Naive thymus-derived CD4-positive, alpha-beta T cell (primary cell): ENCODE results near the gene TRAPPC14. TPM values are rescaled to one million over a fixed set of nuclear protein-coding genes. Genes with fewer than 3 reads are reported as not detected.
A peak's percentile ranks its signal among the peaks of the same experiment; 100 is the strongest.

Experiments
- ATAC-seq: fragments of 150-1000 bp; cut with Tn5 transposase; 2 replicates; pipeline ENCODE4 v1.10.0; 2021; ENCODE audit warnings: mild to moderate bottlenecking, moderate library complexity
- CTCF ChIA-PET: fragments of 350-600 bp; sonication (Branson Sonifier 250); formaldehyde crosslinking; loops from one replicate; lab custom pipeline; 2021; ENCODE audit warnings: antibody characterized with exemption; lab: Charles Lee
- POLR2A ChIA-PET: fragments of 350-600 bp; sonication (Branson Sonifier 250); formaldehyde crosslinking; loops from one replicate; lab custom pipeline; 2021; ENCODE audit warnings: antibody characterized with exemption, inconsistent platforms; lab: Charles Lee
- DNase-seq, 9 donors: peaks; one replicate each; pipeline versions ENCODE4 v3.0.0 to v3.0.0-alpha.2; 2020 to 2022; ENCODE audit warnings: mixed read lengths in 1 of 9
- H3K27ac ChIP-seq: one replicate; pipeline ENCODE4 v1.7.0; 2013; ENCODE audit warnings: mild to moderate bottlenecking, low read depth, low read length, moderate library complexity
- H3K27me3 ChIP-seq, 2 donors: one replicate each; pipeline ENCODE4 v1.7.0; 2013; ENCODE audit warnings: low read length in 2 of 2, mild to moderate bottlenecking in 2 of 2, moderate library complexity in 2 of 2; ENCODE audit not compliant: control insufficient read depth in 2 of 2, insufficient read depth in 2 of 2
- H3K36me3 ChIP-seq, 3 experiments: 1 replicate in 2 of 3; 2 replicates in 1 of 3; pipeline ENCODE4 v1.7.0; 2013; ENCODE audit warnings: low read length in 3 of 3, mild to moderate bottlenecking in 3 of 3, moderate library complexity in 1 of 3; ENCODE audit not compliant: insufficient read depth in 3 of 3, control insufficient read depth in 2 of 3
- H3K4me1 ChIP-seq, 2 donors: one replicate each; pipeline ENCODE4 v1.7.0; 2013; ENCODE audit warnings: low read length in 2 of 2, mild to moderate bottlenecking in 2 of 2, moderate library complexity in 1 of 2; ENCODE audit not compliant: control insufficient read depth in 2 of 2, insufficient read depth in 2 of 2
- H3K4me3 ChIP-seq: 2 replicates; pipeline ENCODE4 v1.7.0; 2013; ENCODE audit warnings: mild to moderate bottlenecking, low read length
- H3K9me3 ChIP-seq, 3 experiments: 1 replicate in 2 of 3; 2 replicates in 1 of 3; pipeline ENCODE4 v1.7.0; 2013; ENCODE audit warnings: low read length in 3 of 3; ENCODE audit not compliant: control insufficient read depth in 2 of 3
- H3K27ac Mint-ChIP-seq, 9 donors: one replicate each; pipeline ENCODE4 v1.8.0; 2020 to 2022; ENCODE audit warnings: mixed read lengths in 9 of 9, mild to moderate bottlenecking in 8 of 9, moderate library complexity in 5 of 9, inconsistent platforms in 2 of 9
- H3K27me3 Mint-ChIP-seq, 5 donors: one replicate each; pipeline ENCODE4 v1.8.0; 2021 to 2022; ENCODE audit warnings: mixed read lengths in 5 of 5, mild to moderate bottlenecking in 1 of 5
- H3K36me3 Mint-ChIP-seq, 5 donors: one replicate each; pipeline ENCODE4 v1.8.0; 2020 to 2022; ENCODE audit warnings: mixed read lengths in 5 of 5, mild to moderate bottlenecking in 3 of 5, inconsistent platforms in 1 of 5
- H3K4me1 Mint-ChIP-seq, 7 donors: one replicate each; pipeline ENCODE4 v1.8.0; 2020 to 2022; ENCODE audit warnings: mixed read lengths in 7 of 7, mild to moderate bottlenecking in 3 of 7, inconsistent platforms in 1 of 7
- H3K4me3 Mint-ChIP-seq, 10 donors: one replicate each; pipeline ENCODE4 v1.8.0; 2020 to 2022; ENCODE audit warnings: mild to moderate bottlenecking in 10 of 10, mixed read lengths in 10 of 10, moderate library complexity in 6 of 10, inconsistent platforms in 2 of 10
- H3K9me3 Mint-ChIP-seq, 11 donors: one replicate each; pipeline ENCODE4 v1.8.0; 2020 to 2022; ENCODE audit warnings: mixed read lengths in 11 of 11, mild to moderate bottlenecking in 4 of 11, inconsistent platforms in 1 of 11, moderate library complexity in 1 of 11
- intact Hi-C, 2 donors: fragments of 100-400 bp; cut with micrococcal nuclease; formaldehyde crosslinking; loops; one replicate each; pipeline ENCODE4 v1.15.1; 2023
- polyA plus RNA-seq, 2 donors: library from polyadenylated mRNA; unstranded; fragments of 300-500 nt; fragmentation: Illumina TruSeq; gene quantifications; one replicate each; pipeline ENCODE4 v1.2.3, GENCODE V29; 2021
- total RNA-seq, 6 experiments: library from RNA in 5 of 6; stranded (reverse) in 5 of 6; gene quantifications; 1 replicate in 5 of 6; 2 replicates in 1 of 6; pipeline ENCODE4 v1.2.3 and lab custom pipeline; 2021 to 2026

TRAPPC14 gene
- total and polyA plus RNA-seq, 7 experiments from 2014 or later, result 3.2 to 102 (median 63.8) TPM

DNA sequence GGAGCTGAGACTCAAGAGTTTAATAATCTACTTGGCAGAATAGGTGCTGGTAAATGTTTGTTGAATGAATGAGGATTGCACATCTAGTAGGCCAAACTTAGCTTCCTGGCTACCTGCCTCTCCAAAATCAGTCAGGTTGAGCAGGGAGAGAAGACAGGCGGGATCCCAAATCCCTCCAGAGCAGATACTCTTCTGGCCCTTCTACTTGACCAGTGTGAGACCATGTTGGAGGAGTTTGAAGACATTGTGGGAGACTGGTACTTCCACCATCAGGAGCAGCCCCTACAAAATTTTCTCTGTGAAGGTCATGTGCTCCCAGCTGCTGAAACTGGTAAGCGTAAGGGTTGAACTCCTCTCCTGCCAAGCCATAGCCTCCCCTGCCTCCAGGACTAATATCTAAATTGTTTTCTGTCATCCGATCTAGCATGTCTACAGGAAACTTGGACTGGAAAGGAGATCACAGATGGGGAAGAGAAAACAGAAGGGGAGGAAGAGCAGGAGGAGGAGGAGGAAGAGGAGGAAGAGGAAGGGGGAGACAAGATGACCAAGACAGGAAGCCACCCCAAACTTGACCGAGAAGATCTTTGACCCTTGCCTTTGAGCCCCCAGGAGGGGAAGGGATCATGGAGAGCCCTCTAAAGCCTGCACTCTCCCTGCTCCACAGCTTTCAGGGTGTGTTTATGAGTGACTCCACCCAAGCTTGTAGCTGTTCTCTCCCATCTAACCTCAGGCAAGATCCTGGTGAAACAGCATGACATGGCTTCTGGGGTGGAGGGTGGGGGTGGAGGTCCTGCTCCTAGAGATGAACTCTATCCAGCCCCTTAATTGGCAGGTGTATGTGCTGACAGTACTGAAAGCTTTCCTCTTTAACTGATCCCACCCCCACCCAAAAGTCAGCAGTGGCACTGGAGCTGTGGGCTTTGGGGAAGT is 34.0 kb downstream of the TRAPPC14 start:
- POLR2A ChIA-PET, result interaction anchor here (0.6 to 7.6 kb wide), 17 partner anchors 11 to 304 kb away, joined by 3 to 107 read pairs (median 4); partner anchors contain the start of genes AP4M1, GJC3, LAMTOR4 and MCM7
- peak overlapping the region; percentile 5 to 99 (median 82) for H3K27ac Mint-ChIP-seq
- Histone ChIP-seq H3K4me3 (no peak overlapping the region), H3K36me3 (peaks cover 0 to 37% (median 0%) of the 10 kb centered on the region in 3 experiments), H3K9me3 (no peaks in the 10 kb centered on the region), H3K4me1 (peaks cover 23 to 24% of the 10 kb centered on the region in 2 donors), H3K27me3 (no peaks in the 10 kb centered on the region), H3K27ac (no peak overlapping the region)
- H3K4me3 Mint-ChIP-seq, result peak overlapping the region; percentile 15 to 100 (median 96)
- no peaks in the 10 kb centered on the region for H3K27me3 Mint-ChIP-seq
- peaks cover 12 to 44% (median 32%) of the 10 kb centered on the region in 7 donors for H3K4me1 Mint-ChIP-seq
- peaks cover 0 to 12% (median 0%) of the 10 kb centered on the region in 5 donors for H3K36me3 Mint-ChIP-seq
- DNase-seq, result no peak
- peaks cover 0 to 4% (median 0%) of the 10 kb centered on the region in 11 donors for H3K9me3 Mint-ChIP-seq
- CTCF ChIA-PET, result no interaction called here
- intact Hi-C loops, result no loop called here
- ATAC-seq, result no peak

DNA sequence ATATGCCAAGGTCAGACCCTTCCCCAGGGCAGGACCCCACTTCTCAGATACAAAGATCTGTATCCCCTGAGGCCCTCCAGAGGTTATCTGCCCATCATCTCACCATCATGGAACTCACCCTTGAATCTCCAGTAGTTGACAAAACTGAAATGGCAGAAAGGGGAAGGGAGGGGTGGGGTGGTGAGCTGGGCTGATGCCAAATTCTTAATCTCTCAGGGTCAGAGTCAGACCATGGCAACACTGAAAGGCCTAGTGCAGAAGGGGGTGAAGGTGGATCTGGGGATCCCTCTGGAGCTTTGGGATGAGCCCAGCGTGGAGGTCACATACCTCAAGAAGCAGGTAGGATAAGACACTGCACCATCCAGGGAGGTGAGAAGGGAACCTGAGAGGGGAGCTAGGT is 36.0 kb downstream of the TRAPPC14 start:
- peaks cover 17 to 51% (median 40%) of the 10 kb centered on the region in 7 donors for H3K4me1 Mint-ChIP-seq
- H3K36me3 ChIP-seq, result peaks cover 0 to 38% (median 0%) of the 10 kb centered on the region in 3 experiments

DNA sequence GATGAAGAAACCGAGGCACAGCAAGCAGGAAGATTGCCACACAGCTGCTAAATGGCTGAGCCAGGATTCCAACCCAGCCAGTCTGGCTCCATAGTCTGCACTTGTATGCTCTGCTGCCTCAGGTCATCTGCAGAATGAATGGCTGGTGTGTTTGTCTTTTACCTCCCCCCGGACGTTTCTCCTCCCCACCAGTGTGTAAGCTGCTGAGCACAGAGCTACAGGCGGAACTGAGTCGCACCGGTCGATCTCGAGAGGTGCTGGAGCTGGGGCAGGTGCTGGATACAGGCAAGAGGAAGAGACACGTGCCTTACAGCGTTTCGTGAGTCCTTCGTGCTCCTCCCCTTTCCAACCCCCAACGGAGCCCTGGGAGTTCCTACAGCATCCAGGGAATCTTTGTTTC is 36.5 kb downstream of the TRAPPC14 start:
- DNase-seq (no peak), ATAC-seq (no peak)
- Histone ChIP-seq H3K36me3 (peaks cover 0 to 35% (median 0%) of the 10 kb centered on the region in 3 experiments), H3K4me3 (no peak overlapping the region), H3K27ac (no peak overlapping the region), H3K27me3 (no peaks in the 10 kb centered on the region), H3K9me3 (no peaks in the 10 kb centered on the region), H3K4me1 (peaks cover 22 to 26% of the 10 kb centered on the region in 2 donors)
- ChIA-PET POLR2A (interaction anchor here (1.0 to 7.6 kb wide), 4 partner anchors 21 to 100 kb away, joined by 3 to 107 read pairs (median 3); partner anchors contain the start of genes AP4M1 and MCM7), CTCF (interaction anchor here (0.7 kb wide), 1 partner anchor 10 kb away, joined by 3 read pairs; no protein-coding TSS in a partner anchor)
- H3K4me1 Mint-ChIP-seq, result peaks cover 17 to 51% (median 39%) of the 10 kb centered on the region in 7 donors
- no peaks in the 10 kb centered on the region for H3K27me3 Mint-ChIP-seq
- peak overlapping the region in 4 of 9 donors; percentile 5 to 80 (median 64) for H3K27ac Mint-ChIP-seq
- peak overlapping the region in 1 of 10 donors; percentile 25 for H3K4me3 Mint-ChIP-seq
- intact Hi-C loops, result no loop called here
- H3K9me3 Mint-ChIP-seq, result peaks cover 0 to 7% (median 0%) of the 10 kb centered on the region in 11 donors
- H3K36me3 Mint-ChIP-seq, result peaks cover 0 to 12% (median 0%) of the 10 kb centered on the region in 5 donors

More for the DNA sequence above, 36.0 kb downstream of the TRAPPC14 start:
- no peaks in the 10 kb centered on the region for H3K27me3 ChIP-seq
- ATAC-seq (no peak), DNase-seq (no peak)
- H3K4me3 ChIP-seq, result no peak overlapping the region
- CTCF ChIA-PET, result interaction anchor here (0.7 kb wide), 1 partner anchor 9 kb away, joined by 3 read pairs; no protein-coding TSS in a partner anchor
- POLR2A ChIA-PET, result interaction anchor here (1.0 to 7.6 kb wide), 5 partner anchors 22 to 100 kb away, joined by 3 to 107 read pairs (median 3); partner anchors contain the start of genes AP4M1, GPC2, MCM7 and STAG3
- no peaks in the 10 kb centered on the region for H3K27me3 Mint-ChIP-seq
- H3K36me3 Mint-ChIP-seq, result peaks cover 0 to 12% (median 0%) of the 10 kb centered on the region in 5 donors
- no peak overlapping the region for H3K27ac ChIP-seq
- H3K9me3 Mint-ChIP-seq, result peaks cover 0 to 7% (median 0%) of the 10 kb centered on the region in 11 donors
- H3K4me3 Mint-ChIP-seq, result peak overlapping the region in 2 of 10 donors; percentile 26 to 50
- intact Hi-C loops, result no loop called here
- peak overlapping the region in 5 of 9 donors; percentile 11 to 80 (median 60) for H3K27ac Mint-ChIP-seq
- peaks cover 22 to 26% of the 10 kb centered on the region in 2 donors for H3K4me1 ChIP-seq
- H3K9me3 ChIP-seq, result no peaks in the 10 kb centered on the region

GRCh38 chr7:100120733-100121036 is 37.8 kb downstream of the TRAPPC14 start:
- Mint-ChIP-seq H3K27me3 (no peaks in the 10 kb centered on the region), H3K4me3 (peak overlapping the region; percentile 90 to 100 (median 98)), H3K9me3 (peaks cover 0 to 3% (median 0%) of the 10 kb centered on the region in 11 donors), H3K27ac (peak overlapping the region; percentile 97 to 99 (median 98)), H3K36me3 (peaks cover 0 to 12% (median 4%) of the 10 kb centered on the region in 5 donors), H3K4me1 (peaks cover 21 to 49% (median 43%) of the 10 kb centered on the region in 7 donors)
- H3K4me3 ChIP-seq, result peak overlapping the region; percentile 100
- intact Hi-C loops, result no loop called here
- no peaks in the 10 kb centered on the region for H3K27me3 ChIP-seq
- H3K36me3 ChIP-seq, result peaks cover 0 to 29% (median 0%) of the 10 kb centered on the region in 3 experiments
- peaks cover 16 to 26% of the 10 kb centered on the region in 2 donors for H3K4me1 ChIP-seq
- no peaks in the 10 kb centered on the region for H3K9me3 ChIP-seq
- ATAC-seq (no peak), DNase-seq (no peak)
- peak overlapping the region; percentile 88 for H3K27ac ChIP-seq
- ChIA-PET POLR2A (interaction anchor here (0.6 to 7.6 kb wide), 23 partner anchors 8 to 704 kb away, joined by 3 to 107 read pairs (median 6); partner anchors contain the start of genes AP4M1, COPS6, GAL3ST4 and LAMTOR4), CTCF (interaction anchor here (0.6 to 1.0 kb wide), 5 partner anchors 8 to 167 kb away, joined by 3 to 8 read pairs (median 3); no protein-coding TSS in a partner anchor)

DNA sequence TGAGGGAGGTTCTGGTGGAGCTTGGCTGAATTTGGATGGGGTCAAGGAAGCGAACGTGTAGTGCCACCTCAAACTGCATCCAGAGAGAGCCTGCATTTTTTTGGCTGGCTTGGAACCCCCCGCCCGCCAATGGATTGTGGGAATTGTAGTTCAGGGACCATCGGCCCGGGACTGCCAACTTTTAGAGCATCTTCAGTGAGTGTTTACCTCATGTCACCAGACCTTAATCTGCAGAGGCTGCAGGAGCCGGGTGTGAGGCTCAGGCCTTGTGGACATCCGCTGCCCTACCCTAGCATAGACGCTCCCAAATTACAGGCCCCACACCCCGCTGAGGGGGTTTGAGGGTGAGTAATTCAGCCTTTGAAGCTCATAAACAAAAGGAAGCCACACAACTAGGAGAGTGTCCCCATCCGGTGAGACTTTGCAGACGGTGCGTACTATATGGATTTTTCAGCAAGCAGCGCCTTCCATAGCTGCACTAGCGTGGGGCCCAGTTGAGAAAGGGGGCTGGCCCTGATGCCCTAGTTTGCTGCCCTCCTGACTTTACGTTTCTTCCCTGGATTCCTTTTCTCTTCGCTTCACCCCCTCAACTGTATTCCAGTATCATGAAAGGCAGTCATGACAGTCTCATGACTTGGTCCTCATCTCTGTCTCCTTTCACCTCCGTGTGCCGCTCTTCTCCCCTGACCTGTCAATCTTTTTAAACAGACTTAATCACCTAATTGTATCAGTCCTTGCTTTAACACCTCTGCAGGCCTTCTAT is 38.4 kb downstream of the TRAPPC14 start:
- Mint-ChIP-seq H3K27me3 (no peaks in the 10 kb centered on the region), H3K4me3 (peak overlapping the region; percentile 90 to 100 (median 98)), H3K36me3 (peaks cover 0 to 12% (median 4%) of the 10 kb centered on the region in 5 donors), H3K9me3 (peaks cover 0 to 3% (median 0%) of the 10 kb centered on the region in 11 donors), H3K27ac (peak overlapping the region; percentile 97 to 99 (median 98)), H3K4me1 (peaks cover 18 to 44% (median 38%) of the 10 kb centered on the region in 7 donors)
- Histone ChIP-seq H3K4me3 (peak overlapping the region; percentile 100), H3K36me3 (peaks cover 0 to 27% (median 0%) of the 10 kb centered on the region in 3 experiments), H3K27me3 (no peaks in the 10 kb centered on the region), H3K9me3 (no peaks in the 10 kb centered on the region), H3K4me1 (peaks cover 12 to 21% of the 10 kb centered on the region in 2 donors), H3K27ac (peak overlapping the region; percentile 88)
- POLR2A ChIA-PET, result interaction anchor here (0.6 to 7.6 kb wide), 25 partner anchors 8 to 704 kb away, joined by 3 to 107 read pairs (median 6); partner anchors contain the start of genes AP4M1, COPS6, GAL3ST4 and LAMTOR4
- CTCF ChIA-PET, result interaction anchor here (0.6 to 1.0 kb wide), 7 partner anchors 9 to 743 kb away, joined by 3 to 8 read pairs (median 3); no protein-coding TSS in a partner anchor
- intact Hi-C loops, result loop anchor here (1.0 to 2.0 kb wide), 8 partner anchors 7 to 553 kb away; partner anchors contain the start of genes AP4M1 (in 2 of the 2), MCM7 (in 2 of the 2), ZCWPW1 (in 2 of the 2) and GNB2 (in 1 of the 2)
- DNase-seq (peak in 8 of 9 donors; percentile 67 to 79 (median 74)), ATAC-seq (peak; percentile 68)
